Activated T-helper 17 cell treated with anti-CD3 and anti-CD28 coated beads, Interleukin-2, amount 50 U/mL, for 72 hours (primary cell): ENCODE data around the gene S100PBP. TPM values are rescaled to one million over a fixed set of nuclear protein-coding genes. Genes with fewer than 3 reads are reported as not detected.
A peak's percentile ranks its signal among the peaks of the same experiment; 100 is the strongest.
"Not testable (repeated sequence)": the region's sequence is repeated elsewhere in the genome, so short reads cannot be mapped to it uniquely, and the experiment has no call there.

Experiments
- ATAC-seq: fragments of 150-1000 bp; cut with Tn5 transposase; replicated peaks from 2 replicates; pipeline ENCODE4 v1.10.0; 2021; ENCODE audit warnings: mild to moderate bottlenecking, moderate library complexity
- H3K27ac Mint-ChIP-seq: one replicate; pipeline ENCODE4 v1.8.0; 2022; ENCODE audit warnings: mixed read lengths
- H3K27me3 Mint-ChIP-seq: one replicate; pipeline ENCODE4 v1.8.0; 2022; ENCODE audit warnings: mixed read lengths
- H3K36me3 Mint-ChIP-seq: one replicate; pipeline ENCODE4 v1.8.0; 2022; ENCODE audit warnings: low read depth, mild to moderate bottlenecking, mixed read lengths
- H3K4me1 Mint-ChIP-seq: one replicate; pipeline ENCODE4 v1.8.0; 2022; ENCODE audit warnings: mixed read lengths
- H3K4me3 Mint-ChIP-seq: one replicate; pipeline ENCODE4 v1.8.0; 2022; ENCODE audit warnings: mild to moderate bottlenecking, mixed read lengths
- H3K9me3 Mint-ChIP-seq: one replicate; pipeline ENCODE4 v1.8.0; 2022; ENCODE audit warnings: mixed read lengths
- total RNA-seq, 2 donors: library from RNA; stranded (reverse); gene quantifications; one replicate each; pipeline ENCODE4 v1.2.3, GENCODE V29; 2022

Gene S100PBP
- total RNA-seq, 2 donors from 2014 or later: 42.7 to 48.1 TPM

GRCh38 chr1:32898056-32898455 is 80.6 kb downstream of the S100PBP start:
- H3K9me3 Mint-ChIP-seq: no peaks in the 10 kb centered on the region
- peaks cover 27% of the 10 kb centered on the region for H3K27me3 Mint-ChIP-seq
- H3K4me1 Mint-ChIP-seq: no peaks in the 10 kb centered on the region
- H3K36me3 Mint-ChIP-seq: no peaks in the 10 kb centered on the region
- ATAC-seq: no peak
- no peak overlapping the region for H3K4me3 Mint-ChIP-seq
- H3K27ac Mint-ChIP-seq: no peak overlapping the region

DNA sequence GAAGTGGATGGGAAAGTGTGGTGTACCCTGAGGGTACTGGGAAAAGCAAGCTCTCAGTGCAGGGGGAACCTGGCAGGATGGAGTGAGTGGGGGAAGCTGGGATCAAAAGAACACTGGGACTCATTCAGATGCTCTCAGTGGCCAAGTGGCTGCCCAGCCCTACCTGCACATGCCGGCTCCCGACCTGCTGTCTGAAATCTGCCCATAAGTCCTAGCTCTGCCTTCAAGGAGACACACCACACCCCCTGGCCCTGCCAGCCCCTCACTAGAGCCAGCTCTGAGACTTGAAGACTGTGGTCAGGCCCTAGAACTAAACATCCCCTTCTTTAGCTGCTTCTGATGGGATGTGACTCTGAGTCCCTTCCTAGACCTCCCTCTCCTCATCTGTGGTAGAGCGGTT is 81.5 kb downstream of the S100PBP start:
- Mint-ChIP-seq H3K36me3 (no peaks in the 10 kb centered on the region), H3K9me3 (no peaks in the 10 kb centered on the region), H3K4me1 (no peaks in the 10 kb centered on the region), H3K27ac (no peak overlapping the region), H3K27me3 (peaks cover 30% of the 10 kb centered on the region), H3K4me3 (no peak overlapping the region)
- ATAC-seq: no peak

GRCh38 chr1:32899586-32900296 is 82.3 kb downstream of the S100PBP start:
- Mint-ChIP-seq H3K4me3 (no peak overlapping the region), H3K9me3 (no peaks in the 10 kb centered on the region), H3K36me3 (no peaks in the 10 kb centered on the region), H3K4me1 (no peaks in the 10 kb centered on the region), H3K27ac (no peak overlapping the region), H3K27me3 (peaks cover 30% of the 10 kb centered on the region)
- no peak for ATAC-seq

DNA sequence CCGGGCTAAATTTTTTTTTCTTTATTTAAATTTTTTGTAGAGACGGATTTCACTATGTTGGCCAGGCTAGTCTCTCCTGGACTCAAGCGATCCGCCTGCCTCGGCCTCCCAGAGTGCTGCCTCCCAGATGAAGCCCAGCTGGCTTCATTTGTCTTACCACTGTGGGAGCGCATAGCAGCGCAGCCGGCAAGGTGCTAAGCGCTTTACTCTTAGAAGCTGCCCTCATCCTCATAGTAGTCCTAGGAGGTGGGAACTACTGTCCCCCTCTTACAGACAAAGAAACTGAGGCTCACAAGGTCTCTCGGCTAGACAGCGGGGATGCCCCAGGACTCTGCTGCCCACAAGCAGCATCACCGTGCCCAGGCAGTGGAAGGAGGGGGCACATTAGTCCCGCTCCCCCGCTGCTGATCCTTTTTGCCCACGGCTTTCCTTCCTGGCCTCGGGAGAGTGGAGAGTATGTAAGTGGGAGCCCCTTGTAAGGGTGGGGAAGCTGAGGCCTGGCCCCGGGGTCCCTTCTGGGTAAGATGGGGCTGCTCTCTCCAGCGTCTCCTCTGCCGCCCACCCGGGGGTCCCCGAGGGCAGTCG is 83.0 kb downstream of the S100PBP start:
- H3K27ac Mint-ChIP-seq: no peak overlapping the region
- H3K27me3 Mint-ChIP-seq: peaks cover 28% of the 10 kb centered on the region
- H3K36me3 Mint-ChIP-seq: no peaks in the 10 kb centered on the region
- H3K4me1 Mint-ChIP-seq: no peaks in the 10 kb centered on the region
- no peaks in the 10 kb centered on the region for H3K9me3 Mint-ChIP-seq
- peak overlapping the region; percentile 72 for H3K4me3 Mint-ChIP-seq
- ATAC-seq: no peak

- ATAC-seq: peak; percentile 56
- Mint-ChIP-seq H3K27me3 (peaks cover 24% of the 10 kb centered on the region), H3K9me3 (no peaks in the 10 kb centered on the region), H3K36me3 (no peaks in the 10 kb centered on the region), H3K4me1 (no peaks in the 10 kb centered on the region), H3K27ac (no peak within 1 kb of the TSS), H3K4me3 (peak within 1 kb of the TSS; percentile 72)
These were observed 83.7 kb downstream of the S100PBP start, which contains the start of gene TMEM54 for GRCh38 chr1:32900956-32901822. Gene TMEM54, minus strand, starts transcription at chr1:32901389. Its CDS starts 151 bp downstream, at chr1:32901238.

GRCh38 chr1:32901823-32902534 is 84.5 kb downstream of the S100PBP start:
- no peak for ATAC-seq
- H3K27ac Mint-ChIP-seq: no peak overlapping the region

GRCh38 chr1:32902535-32902920 is 85.1 kb downstream of the S100PBP start:
- ATAC-seq: no peak
- Mint-ChIP-seq H3K4me3 (peak overlapping the region; percentile 64), H3K27ac (no peak overlapping the region), H3K36me3 (no peaks in the 10 kb centered on the region), H3K4me1 (no peaks in the 10 kb centered on the region), H3K9me3 (no peaks in the 10 kb centered on the region), H3K27me3 (peaks cover 24% of the 10 kb centered on the region)

More at GRCh38 chr1:32901823-32902534, 84.5 kb downstream of the S100PBP start:
- Mint-ChIP-seq H3K36me3 (no peaks in the 10 kb centered on the region), H3K27me3 (peaks cover 24% of the 10 kb centered on the region), H3K4me3 (peak overlapping the region; percentile 64), H3K9me3 (no peaks in the 10 kb centered on the region), H3K4me1 (no peaks in the 10 kb centered on the region)

DNA sequence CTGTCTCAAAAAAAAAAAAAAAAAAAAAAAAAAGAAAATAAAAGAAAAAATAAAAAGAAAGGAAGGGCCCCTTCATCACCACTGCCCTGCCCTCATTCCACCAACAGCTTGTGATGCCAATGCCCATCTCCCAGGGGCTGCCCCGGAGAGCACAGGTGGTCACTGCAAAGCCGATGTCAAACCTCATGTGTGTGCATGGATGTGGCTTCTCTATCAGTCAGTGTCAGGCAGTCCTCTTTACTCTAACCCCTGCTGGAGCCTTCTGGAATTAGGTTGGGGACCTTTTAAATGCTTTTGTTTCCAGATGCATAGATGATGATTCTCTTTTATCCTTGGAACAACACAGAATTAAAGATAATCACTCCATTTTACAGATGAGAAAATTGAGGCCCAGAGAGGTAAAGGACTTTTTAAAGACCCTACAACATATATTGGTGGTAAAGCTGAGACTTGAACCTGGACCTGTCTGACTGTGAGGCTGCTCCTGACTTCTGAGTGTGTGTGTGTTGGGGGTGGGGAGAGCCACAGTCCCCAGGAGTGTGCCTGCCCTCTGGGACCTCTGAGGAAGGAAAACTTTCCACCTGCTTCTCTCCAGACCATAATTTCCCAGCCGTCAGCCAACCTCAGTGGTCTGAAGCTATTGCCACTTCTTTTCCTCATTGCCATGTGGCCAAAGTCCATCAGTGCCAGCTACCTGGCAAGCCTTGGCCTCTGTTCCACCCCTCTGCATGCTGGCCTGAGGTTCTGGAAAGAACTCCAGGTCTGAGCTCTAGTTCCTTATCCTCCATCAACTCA is 86.7 kb downstream of the S100PBP start:
- no peak overlapping the region for H3K4me3 Mint-ChIP-seq
- no peak for ATAC-seq
- no peaks in the 10 kb centered on the region for H3K36me3 Mint-ChIP-seq
- H3K27me3 Mint-ChIP-seq: peaks cover 18% of the 10 kb centered on the region
- H3K9me3 Mint-ChIP-seq: no peaks in the 10 kb centered on the region
- no peak overlapping the region for H3K27ac Mint-ChIP-seq
- no peaks in the 10 kb centered on the region for H3K4me1 Mint-ChIP-seq

- ATAC-seq: no peak
- H3K4me1 Mint-ChIP-seq: no peaks in the 10 kb centered on the region
- peaks cover 16% of the 10 kb centered on the region for H3K27me3 Mint-ChIP-seq
- H3K9me3 Mint-ChIP-seq: no peaks in the 10 kb centered on the region
- no peaks in the 10 kb centered on the region for H3K36me3 Mint-ChIP-seq
- H3K27ac Mint-ChIP-seq: no peak overlapping the region
- no peak overlapping the region for H3K4me3 Mint-ChIP-seq
These were observed 87.3 kb downstream of the S100PBP start for GRCh38 chr1:32904797-32905196.

GRCh38 chr1:32905588-32905987 is 88.1 kb downstream of the S100PBP start:
- H3K4me1 Mint-ChIP-seq, ATAC-seq, H3K27ac Mint-ChIP-seq, H3K4me3 Mint-ChIP-seq, H3K36me3 Mint-ChIP-seq, H3K9me3 Mint-ChIP-seq: not testable (repeated sequence)
- peaks cover 13% of the 10 kb centered on the region for H3K27me3 Mint-ChIP-seq

DNA sequence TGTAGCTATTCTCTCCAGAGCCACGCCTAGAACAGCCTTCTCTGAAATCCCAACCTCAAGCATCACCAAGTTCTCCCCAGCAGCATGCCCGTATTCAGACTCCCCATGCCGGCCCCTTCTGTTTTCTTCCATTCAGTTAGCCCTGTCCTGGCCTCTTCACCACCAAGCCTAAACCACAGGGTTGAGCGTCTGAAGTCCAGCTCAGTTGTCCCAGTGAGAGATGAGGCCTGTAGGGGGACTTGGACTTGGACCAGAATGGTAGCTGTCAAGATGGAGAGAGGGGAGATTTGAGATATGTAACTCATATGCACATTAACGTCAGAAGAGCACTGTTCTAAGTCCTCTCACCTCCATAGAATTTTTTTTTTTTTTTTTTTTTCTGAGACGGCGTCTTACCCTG is 89.2 kb downstream of the S100PBP start:
- Mint-ChIP-seq H3K4me3 (no peak overlapping the region), H3K4me1 (no peaks in the 10 kb centered on the region), H3K36me3 (no peaks in the 10 kb centered on the region), H3K9me3 (no peaks in the 10 kb centered on the region), H3K27ac (no peak overlapping the region), H3K27me3 (peaks cover 10% of the 10 kb centered on the region)
- ATAC-seq: no peak

DNA sequence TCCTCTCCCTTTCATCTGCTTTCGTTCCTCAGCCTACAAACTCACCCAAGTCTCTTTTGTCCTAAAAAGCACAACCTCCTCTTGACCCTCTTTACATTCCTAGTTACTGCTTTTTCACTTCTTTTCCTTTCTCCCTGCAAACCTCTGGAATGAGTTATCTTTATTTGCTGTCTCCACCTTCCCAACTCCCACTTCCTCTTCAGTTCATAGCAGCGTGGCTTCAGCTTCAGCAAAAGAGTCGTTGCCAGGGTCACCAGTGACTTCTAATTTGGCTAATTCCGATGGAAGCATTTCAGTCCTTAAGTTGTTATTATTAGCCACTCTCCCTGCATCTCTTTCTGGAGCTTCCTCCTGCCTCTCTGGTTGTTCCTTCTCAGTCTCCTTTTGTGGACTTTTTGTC is 90.0 kb downstream of the S100PBP start:
- ATAC-seq: no peak
- Mint-ChIP-seq H3K27ac (no peak overlapping the region), H3K4me1 (no peaks in the 10 kb centered on the region), H3K36me3 (no peaks in the 10 kb centered on the region), H3K9me3 (no peaks in the 10 kb centered on the region), H3K4me3 (no peak overlapping the region), H3K27me3 (peaks cover 7% of the 10 kb centered on the region)
